ENCODE measurements around the gene SLC2A1.

- TF ChIP-seq JUND (IDR thresholded peaks at IDR 0.05; ENCODE audit: borderline replicate concordance, low read depth, low read length) (no peak), JUND (tag; IDR thresholded peaks at IDR 0.05; ENCODE audit: borderline replicate concordance, low read depth, low read length) (no peak), CTCF (IDR thresholded peaks at IDR 0.05 in 2 of 3, conservative IDR thresholded peaks at IDR 0.05 in 1 of 3; ENCODE audit: insufficient read depth in 2 of 3, low read depth in 1 of 3, low read length in 3 of 3) (no peak), MAX (CRISPR knock-in tag; IDR thresholded peaks at IDR 0.05) (no peak), SP1 (CRISPR knock-in tag; IDR thresholded peaks at IDR 0.05) (no peak), ZC3H8 (IDR thresholded peaks at IDR 0.05) (no peak), NBN (IDR thresholded peaks at IDR 0.05; ENCODE audit: low read depth) (no peak), ZNF561 (CRISPR knock-in tag; conservative IDR thresholded peaks at IDR 0.05) (no peak), BRF1 (IDR thresholded peaks at IDR 0.05; ENCODE audit: borderline replicate concordance, extremely low read depth, insufficient read length) (no peak)
These were observed 46.2 kb upstream of the SLC2A1 start for GRCh38 chr1:43004587-43005459.
